ENCODE data around the gene RPP30.
A peak's percentile ranks its signal among the peaks of the same experiment; 100 is the strongest.

DNA sequence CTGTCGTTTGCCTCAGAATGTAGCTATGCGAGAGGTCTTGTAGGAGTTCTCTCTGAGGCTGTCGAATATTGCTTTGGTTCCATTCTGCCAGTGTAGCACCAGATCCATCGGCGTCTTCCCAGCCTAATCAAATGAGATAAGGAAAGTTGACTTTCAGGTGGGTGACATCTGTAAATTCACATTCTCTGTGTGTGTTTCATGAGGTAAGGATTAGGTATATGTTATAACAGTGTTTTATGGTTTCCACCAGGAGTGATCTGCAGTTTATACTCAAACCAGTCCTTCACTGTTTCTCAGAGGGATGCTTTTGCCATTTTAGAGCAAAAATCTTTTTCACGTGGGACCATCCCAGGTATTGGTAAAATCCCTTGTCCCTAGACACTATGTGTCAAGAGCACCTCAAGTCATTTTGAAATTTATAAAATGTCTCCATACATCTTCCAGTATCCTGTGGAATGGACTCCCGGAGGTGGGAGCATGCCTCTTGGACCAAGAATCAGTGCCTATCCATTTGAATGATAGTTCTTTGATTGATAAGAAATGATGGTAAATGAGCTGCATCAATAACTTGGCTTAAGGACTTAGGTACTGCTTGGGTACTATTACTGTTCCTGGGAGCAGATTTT, 41.2 kb downstream of the RPP30 start:
- TF ChIP-seq, protein P1, sequence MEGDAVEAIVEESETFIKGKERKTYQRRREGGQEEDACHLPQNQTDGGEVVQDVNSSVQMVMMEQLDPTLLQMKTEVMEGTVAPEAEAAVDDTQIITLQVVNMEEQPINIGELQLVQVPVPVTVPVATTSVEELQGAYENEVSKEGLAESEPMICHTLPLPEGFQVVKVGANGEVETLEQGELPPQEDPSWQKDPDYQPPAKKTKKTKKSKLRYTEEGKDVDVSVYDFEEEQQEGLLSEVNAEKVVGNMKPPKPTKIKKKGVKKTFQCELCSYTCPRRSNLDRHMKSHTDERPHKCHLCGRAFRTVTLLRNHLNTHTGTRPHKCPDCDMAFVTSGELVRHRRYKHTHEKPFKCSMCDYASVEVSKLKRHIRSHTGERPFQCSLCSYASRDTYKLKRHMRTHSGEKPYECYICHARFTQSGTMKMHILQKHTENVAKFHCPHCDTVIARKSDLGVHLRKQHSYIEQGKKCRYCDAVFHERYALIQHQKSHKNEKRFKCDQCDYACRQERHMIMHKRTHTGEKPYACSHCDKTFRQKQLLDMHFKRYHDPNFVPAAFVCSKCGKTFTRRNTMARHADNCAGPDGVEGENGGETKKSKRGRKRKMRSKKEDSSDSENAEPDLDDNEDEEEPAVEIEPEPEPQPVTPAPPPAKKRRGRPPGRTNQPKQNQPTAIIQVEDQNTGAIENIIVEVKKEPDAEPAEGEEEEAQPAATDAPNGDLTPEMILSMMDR (IDR thresholded peaks at IDR 0.05), result no peak
- TF ChIP-seq POLR2A (IDR thresholded peaks at IDR 0.05), result peak in 1 of 2 donors; percentile 33
